Embryonic facial prominence (tissue), 1 donor: ENCODE results near the gene THSD4.
"Not testable (repeated sequence)": the region's sequence is repeated elsewhere in the genome, so short reads cannot be mapped to it uniquely, and the experiment has no call there.

Experiments
- DNase-seq: peaks from one replicate; pipeline ENCODE4 v3.0.0-alpha.2; 2016; ENCODE audit errors: extremely low spot score

THSD4 gene

DNA sequence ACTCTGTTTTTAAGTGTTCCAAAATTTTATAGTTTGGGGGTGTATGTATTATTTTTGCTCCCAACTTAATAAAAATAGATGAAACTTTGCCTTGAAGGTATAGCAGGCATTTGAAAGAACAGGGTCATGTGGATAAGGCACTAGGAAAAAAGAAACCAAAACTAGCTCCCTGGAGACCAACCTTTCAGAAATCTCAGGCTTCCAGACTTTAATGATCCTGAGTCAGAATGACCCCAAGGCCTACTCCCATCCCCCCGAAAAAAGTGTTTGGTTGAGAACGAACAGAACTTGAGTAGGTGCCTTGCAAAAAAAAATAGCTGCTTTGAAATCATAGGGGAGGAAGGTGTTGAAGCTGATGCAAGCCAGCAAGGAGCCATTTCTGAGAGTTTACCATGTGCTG, 309.5 kb downstream of the THSD4 start:
- DNase-seq: no peak

GRCh38 chr15:71425388-71425787, 310.1 kb downstream of the THSD4 start:
- DNase-seq: no peak

GRCh38 chr15:71426792-71427191, 311.5 kb downstream of the THSD4 start:
- DNase-seq: no peak

DNA sequence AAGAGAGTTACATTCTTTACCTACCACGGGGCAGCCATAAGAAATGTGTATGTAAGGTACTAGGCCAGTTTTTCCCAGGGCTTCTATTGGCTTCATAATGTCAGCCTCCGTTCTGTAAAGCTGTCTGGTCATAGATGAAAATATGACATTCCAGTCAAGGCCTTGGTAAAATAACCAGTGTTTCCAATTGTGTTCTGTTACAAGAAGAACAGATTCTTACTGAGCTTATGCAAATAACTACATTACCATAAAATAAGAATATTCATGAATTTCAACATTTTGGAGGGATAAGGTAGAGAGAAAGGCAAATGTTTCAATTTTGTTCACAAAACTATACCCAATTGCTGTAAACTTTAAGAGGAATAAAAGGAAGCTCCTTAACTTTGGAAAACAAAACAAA, 315.5 kb downstream of the THSD4 start:
- DNase-seq: no peak

DNA sequence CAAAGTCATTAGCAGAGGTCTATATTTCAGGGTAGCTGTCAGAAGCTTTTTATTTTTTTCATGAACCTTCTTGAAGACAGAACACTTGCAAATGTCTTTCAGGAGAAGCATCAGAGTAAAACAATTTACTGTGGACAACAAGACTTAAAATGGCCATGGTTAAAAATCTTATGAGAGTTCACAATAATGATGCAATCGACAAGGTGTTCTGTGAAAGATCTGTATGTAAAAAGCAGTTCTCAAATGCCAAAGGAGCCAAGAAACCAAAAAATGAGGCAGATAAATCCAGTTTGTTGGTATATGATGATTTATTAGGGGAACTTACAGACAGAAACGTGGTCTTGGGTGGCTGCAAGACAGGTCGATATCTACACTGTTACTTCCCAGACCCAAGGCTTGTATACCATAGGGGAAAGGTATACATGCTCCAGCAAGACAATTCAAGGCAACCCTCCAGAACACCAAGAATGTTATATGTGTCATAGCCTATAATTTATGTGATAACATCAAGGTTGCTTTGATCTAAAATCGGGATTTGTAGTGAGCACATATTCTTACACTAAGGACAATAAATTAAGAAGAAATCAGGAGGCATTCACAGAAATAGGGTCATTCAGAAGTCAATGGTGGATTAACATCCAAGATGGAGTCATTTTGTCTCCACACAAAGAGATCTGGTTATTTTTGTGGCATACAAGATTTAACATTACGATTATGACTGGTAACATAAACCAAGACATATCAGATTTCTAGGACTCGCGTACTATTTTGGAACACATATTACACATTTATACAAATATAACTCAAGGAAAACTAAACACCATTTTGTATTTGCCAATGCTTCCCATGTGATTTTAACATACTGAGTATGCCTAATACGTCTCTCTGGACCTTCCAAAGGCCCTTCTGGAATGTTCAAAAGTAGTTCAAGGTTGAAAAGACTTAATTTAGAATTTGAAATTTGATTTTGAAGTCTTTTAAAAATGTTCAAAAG, 316.4 kb downstream of the THSD4 start:
- DNase-seq: no peak

DNA sequence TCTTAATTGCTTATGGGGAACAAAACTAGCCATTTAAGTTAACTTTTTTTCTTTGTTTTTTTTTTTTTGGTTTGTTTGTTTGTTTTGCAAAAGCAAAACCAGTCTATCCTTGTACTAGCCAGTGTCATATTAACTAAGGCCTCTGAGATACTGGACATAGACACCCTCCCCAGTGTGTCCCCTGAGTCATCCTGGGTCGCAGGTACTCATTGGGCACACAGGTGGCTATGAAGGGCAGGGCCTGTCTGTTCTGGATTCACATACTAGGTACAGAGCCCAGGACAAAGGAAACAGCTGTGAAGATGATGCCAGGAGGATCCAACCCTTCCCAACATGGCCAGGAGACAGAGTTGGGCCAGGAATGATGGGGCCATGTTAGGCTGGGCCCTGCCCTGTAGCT, 318.1 kb downstream of the THSD4 start:
- no peak for DNase-seq

DNA sequence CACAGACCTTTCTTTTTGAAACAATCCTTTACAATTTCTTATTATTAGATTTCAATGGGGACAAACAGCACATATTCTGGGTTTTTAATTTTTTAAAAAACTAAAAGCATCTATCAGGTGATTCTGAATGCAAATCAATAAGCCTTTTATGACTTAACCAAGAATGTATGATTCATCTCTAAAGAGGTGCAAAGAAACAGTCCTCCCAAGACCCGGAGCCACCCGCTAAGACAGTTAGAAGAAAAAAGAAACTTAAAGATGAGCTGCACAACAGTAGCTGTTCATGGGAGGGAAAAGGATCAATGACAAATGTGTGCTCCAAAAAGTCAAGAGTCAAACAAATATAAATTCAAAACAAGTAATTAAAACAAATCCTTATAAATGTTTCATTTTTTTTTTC, 319.5 kb downstream of the THSD4 start:
- no peak for DNase-seq

DNA sequence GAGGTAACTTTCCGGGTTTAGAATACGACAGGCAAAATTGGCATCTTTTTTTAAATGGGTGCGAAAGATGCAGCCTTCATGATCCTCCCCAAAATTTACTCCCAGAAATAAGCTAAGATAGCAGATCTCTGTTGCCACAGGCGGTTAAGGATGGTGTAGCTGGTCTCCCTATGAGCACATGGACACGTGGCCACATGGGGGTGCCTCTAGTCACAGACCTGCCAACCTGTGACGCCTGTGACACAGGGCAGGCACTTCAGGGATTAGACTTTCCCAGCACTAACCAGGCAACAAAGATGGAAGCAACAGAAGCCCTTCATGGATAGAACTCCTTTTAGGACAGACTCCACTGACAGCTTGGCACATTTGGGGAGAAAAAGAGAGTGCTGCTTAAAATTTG, 320.3 kb downstream of the THSD4 start:
- no peak for DNase-seq

- no peak for DNase-seq
These were observed 321.6 kb downstream of the THSD4 start for GRCh38 chr15:71436854-71437253.

- DNase-seq: no peak
These were observed 322.1 kb downstream of the THSD4 start for GRCh38 chr15:71437404-71437803.

DNA sequence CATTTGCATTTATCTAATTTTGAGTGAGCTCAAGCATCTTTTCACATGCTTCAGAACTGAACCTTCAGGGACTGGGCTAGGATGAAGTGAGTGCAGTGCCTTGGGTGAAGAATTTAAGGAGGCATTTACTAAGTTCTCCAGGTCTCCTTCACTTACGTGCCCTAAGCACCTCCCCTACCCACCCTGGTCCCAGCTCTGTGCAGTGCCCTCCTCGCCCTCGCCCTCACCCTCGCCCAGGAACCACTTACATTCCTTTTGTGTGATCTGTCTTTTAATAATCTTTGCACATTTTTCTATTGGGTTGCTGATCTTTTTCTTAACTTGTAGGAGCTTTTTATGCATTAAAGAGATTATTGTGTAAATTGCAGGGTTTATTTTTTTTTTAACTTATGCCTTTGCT, 322.6 kb downstream of the THSD4 start:
- DNase-seq: no peak

DNA sequence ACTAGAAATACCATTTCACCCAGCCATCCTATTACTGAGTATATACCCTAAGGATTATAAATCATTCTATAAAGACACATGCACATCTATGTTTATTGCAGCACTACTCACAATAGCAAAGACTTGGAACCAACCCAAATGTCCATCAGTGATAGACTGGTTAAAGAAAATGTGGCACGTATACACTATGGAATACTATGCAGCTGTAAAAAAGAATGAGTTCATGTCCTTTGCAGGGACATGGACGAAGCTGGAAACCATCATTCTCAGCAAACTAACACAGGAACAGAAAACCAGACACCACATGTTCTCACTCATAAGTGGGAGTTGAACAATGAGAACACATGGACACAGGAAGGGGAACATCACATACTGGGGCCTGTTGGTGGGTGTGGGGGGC, 324.2 kb downstream of the THSD4 start:
- DNase-seq: not testable (repeated sequence)

GRCh38 chr15:71440489-71441110, 325.3 kb downstream of the THSD4 start:
- DNase-seq: peak; percentile 78

DNA sequence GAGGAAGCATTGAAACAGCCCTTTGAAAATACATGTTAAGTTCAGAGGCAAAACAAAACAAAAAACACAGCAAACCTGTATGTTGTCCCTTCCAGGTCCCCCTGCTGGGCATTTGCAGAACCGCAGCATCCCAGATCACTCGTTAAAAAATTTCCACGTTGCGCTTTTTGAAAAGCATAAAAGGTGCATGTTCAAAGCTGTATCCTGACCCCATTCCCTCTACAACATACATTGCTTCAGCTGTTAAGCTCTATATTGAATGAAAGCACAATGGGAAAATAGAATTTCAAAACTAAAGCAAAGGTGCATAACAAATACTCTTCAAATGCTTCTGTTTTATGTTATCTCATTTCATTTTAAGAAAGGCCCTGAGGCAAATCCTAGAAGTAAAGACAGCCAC, 328.3 kb downstream of the THSD4 start:
- DNase-seq: no peak

- DNase-seq: no peak
These were observed 328.9 kb downstream of the THSD4 start for GRCh38 chr15:71444032-71444810.

DNA sequence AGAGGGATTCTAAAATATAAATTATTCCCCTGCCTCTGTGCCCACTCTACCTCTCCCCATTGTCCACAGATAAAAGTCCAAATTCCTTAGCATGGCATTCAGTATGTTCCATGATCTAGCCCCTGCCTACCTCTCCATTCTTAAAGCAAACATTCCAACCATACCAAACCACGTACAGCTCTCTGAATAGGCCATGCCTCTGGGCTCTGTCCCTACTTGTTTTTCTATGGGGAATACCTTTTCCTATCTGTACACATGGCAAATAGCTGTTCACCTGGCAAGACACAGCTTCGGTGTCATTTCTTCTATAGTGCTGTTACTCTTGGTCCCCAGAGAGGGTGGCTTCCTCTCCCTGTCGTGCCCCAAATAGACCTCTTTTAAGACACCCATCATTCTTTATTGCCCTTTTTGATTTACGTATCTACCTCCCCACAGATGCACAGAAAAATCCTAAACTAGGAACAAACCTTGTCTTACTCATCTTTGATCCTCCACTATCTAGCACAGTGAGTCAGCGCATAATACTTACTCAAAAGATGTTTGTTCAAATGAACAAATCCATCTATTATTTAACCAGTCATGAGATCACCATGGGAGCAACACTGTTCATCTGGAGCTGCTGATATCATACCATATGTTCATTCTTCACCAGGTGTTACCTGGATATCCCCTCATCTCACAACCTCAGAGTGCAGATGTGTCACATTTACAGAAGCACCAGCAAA, 329.8 kb downstream of the THSD4 start:
- DNase-seq: no peak

DNA sequence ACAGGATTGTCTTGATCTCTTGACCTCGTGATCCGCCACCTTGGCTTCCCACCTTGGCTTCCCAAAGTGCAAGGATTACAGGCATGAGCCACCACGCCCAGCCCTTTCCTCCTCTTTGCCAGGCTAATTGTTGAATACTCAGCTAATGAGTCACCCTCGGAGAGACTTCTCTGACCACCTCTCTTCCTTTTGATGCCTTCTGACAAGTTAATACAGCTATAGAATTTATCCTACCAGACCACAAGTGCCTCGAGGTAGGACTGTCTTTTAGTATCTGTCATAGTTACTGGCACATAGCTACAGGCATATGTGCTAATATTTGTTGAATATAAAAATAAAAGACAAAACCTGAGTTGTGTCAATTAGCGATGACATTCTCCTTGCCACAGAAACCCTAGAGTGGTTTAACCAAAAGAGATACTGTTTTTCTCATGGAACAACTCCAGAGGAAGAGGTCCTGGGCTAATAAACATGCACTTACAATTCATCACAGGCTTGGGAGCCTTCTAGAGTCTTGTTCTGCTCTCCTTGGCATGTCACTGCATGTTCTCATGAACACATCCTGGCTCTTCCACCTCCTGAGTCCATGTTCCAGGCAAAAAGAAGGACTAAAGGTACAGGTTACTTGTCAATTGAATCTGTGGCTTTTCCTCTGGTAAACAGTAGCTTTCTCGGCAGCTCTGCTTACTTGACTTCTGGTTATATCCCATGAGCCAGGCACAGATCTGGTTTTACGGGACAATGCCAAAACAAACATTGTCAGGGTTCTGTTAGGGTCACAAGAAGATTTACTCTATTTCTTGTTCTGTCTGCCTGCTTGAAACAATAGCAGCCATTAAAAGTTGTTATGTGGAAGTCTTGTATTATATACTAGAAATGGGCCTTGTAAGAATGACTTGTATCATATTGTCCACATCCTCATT, 332.3 kb downstream of the THSD4 start:
- DNase-seq: no peak

DNA sequence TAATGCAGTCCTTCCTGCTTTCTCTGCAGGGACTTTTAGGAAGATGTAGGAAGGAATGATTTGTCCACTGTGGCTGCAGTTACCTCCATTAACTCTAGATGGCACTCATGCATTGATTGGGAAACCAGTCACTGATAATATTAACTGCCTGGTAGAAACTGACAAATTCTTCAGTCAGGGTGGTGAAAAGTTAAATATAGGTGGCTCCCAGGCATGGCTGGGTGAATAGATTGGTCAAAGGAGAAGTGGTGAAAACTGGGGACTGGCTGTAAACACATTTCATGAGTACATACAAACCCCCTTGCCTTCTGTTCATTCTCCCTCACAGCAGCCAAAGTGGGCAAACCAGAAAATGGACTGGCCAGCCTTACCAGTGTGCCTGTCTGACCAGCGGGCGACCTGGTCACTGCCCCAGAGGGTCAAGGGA, 333.4 kb downstream of the THSD4 start:
- peak; percentile 63 for DNase-seq

DNA sequence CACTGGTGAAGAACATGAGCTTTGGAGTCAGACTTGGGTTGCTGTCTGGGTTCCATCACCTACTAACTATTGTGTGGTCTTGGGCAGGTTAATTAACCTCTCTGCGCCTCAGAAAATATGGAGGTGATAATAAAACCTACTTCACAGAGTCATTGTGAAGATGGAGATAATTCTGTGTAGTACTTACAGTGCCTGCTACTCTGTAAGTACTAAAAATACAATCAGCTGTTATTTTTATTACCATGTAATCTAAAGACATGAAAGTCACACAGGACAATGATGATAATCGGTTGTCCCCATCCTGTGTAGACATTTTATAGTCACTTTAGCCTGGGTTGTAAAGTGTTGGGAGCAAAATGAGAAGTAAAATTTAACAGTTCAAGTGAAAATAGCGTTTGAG, 334.1 kb downstream of the THSD4 start:
- no peak for DNase-seq

DNA sequence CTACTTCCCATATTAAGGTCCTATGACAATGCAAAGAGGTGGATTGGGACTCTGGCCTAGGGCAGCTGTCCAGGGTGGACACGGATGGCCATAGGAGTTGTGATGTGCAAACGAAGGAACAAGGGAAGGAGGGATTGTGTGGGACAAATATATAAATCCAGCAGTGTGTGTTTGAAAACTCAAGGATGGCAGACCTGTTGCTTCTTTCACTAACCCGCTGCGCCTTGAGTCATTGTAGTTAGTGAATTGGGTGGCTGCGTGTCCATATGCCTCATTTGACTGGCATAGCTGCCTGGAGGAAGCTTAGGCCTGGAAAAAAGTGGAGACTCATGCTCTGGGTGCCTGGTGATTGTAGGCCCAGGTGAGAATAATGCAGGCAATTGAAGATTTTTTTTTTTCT, 334.7 kb downstream of the THSD4 start:
- DNase-seq: no peak

DNA sequence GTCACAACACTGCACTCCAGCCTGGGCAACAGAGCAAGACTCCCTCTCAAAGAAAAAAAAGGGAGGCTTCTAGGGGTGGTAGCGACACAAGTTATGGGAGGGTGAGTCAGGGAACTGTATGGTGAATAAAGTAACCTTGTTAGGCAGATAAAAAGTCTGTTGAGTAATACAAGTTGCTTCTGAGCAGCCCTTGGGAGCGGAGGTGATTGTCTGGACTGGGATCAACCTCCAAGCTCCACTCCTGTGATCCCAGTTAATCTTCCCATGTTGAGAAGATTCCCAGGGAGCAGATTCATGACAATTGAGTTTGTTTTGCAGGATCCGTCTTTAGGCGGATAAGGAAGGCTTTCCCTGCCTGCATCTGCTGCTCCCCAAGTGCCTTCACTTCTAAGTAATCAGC, 335.9 kb downstream of the THSD4 start:
- DNase-seq: no peak
